Eye (tissue), 1 donor: ENCODE data around the gene TMC7.
A peak's percentile ranks its signal among the peaks of the same experiment; 100 is the strongest.
"Not testable (repeated sequence)": the region's sequence is repeated elsewhere in the genome, so short reads cannot be mapped to it uniquely, and the experiment has no call there.

ENCODE experiments used
- DNase-seq: peaks from one replicate; pipeline ENCODE4 v3.0.0-alpha.2; 2015

TMC7 gene

DNA sequence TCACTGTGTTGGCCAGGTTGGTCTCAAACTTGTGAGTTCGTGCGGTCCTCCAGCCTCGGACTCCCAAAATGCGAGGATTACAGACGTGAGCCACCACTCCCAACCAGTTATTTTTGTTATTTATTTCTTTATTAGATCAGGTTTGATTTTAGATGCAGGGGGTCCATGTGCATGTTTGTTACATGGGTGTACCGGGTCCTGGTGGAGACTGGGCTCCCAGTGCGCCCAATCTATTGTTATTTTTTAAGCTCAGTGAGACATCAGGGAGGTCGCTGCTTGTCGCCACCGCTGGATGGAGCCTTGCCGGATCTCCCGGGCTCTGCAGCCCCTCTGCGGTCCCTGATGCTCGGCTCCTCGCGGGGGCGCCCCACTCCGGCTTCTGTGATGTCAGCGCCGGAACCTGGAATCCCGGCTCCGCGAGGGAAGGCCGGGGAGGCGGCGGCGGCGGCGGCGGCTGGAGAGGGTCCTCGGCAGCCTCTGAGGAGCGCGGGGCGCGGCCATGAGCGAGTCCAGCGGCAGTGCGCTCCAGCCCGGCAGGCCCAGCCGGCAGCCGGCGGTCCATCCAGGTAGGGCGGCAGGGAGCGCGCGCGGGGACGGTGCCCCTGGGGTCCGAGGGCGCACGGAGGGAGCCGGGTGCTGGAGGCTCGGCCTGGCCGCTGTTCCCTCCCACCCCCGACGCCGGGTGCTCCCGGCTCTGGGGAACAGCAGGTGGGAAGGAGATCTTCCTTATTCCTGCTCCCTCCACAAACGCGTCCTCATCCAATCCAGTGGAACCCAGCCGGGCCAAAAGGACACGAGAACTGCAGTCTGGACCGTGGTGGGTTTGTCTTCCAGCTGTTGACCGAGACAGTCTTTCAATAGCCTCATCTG, at the start of gene TMC7:
Gene TMC7, plus strand, starts transcription at position 370 of the 870 bp plus-strand sequence. Its CDS starts 130 bp downstream, at position 500.
- peak; percentile 96 for DNase-seq

DNA sequence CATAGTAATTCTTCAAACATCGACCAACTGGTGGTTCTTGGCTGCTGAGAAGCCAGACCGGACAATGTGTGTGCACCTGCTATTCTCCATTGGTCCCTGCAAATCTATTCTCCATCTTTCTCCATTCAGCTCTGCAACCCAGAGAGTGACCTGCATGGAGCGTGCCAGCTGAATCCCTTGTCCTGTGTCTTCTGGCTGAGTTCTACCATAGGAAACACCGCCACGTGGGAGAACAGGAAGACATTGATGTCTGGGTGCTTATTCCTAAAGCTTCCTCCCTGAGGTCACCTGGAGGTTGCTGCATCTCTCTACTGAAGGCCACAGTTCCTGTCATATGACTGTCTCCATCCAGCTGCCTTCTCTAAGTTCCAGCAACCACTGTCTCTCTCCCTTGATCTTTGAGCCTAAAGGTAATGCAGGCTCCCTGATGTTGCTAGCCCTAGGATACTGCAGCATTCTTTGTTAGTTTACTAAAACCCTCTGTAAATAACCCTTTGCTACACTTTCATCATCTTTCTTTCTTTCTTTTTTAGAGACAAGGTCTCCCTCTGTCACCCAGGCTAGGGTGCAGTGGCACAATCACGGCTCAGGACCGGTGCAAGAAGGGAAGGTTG, 46.9 kb upstream of the TMC7 start:
- DNase-seq, result no peak

DNA sequence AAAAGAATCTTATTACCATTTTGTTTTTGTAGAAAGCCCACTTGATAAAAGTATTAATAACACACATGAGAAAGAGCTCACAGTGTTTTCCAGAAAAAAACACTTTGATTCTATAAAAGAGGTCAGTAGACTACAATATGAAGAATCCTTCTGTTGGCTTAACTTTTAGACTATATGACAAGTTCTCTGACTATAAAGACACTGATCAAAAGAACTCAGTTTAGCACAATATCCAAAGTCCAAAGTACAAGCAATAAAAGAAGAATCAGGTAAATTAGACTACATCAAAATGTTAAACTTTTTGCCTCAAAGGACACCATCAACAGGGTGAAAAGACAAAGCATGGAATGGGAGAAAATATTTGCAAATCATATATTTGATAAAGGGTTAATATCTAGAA, 46.3 kb upstream of the TMC7 start:
- DNase-seq, result no peak

DNA sequence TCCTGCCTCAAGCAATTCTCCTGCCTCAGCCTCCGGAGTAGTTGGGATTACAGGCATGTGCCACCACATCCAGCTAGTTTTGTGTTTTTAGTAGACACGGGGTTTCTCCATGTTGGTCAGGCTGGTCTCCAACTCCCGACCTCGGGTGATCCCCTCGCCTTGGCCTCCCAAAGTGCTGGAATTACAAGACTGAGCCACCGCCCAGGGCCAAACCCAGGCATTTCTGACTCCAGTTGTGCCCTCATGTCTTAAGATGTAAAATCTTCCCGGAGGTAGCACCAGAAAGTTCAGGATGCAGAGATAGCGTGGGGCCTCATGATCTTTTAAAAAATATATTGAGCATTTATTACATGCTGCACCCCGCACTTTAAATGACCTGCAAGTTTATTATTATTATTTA, 44.7 kb upstream of the TMC7 start:
- DNase-seq, result no peak

DNA sequence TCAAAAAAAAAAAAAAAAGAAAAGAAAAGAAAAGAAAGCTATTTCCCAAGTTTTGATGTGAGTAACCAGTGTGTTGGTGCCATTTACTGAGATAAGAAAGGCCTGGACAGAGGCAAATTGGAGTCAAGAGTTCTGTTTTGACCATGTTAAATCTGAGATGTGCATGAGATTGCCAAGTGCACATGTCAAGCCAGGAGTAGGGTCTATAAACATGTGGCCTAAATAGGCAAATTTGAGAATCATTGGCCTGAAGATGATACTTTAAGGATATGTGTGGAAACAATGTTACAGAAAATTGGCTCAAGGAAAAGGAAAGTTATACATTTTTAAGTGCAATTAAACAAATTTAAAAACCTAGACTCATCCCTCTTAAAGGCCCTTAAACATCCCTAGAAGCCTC, 42.3 kb upstream of the TMC7 start:
- DNase-seq, result no peak

DNA sequence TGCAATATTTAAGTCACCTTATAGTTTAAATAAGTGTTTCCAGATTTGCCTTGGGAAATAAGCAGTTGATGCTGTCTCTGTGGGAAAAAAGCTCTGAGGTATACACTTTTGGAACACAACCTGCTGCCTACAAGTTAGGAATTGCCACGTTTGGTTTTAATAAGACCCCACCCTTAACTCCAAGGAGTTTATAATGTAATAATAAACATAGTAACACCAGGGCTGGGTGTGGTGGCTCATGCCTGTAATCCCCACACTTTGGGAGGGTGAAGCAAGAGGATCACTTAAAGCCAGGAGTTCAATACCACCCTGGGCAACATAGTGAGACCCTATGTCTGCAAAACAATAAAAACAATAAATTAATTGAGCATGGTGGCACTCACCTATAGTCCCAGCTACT, 41.7 kb upstream of the TMC7 start:
- no peak for DNase-seq

DNA sequence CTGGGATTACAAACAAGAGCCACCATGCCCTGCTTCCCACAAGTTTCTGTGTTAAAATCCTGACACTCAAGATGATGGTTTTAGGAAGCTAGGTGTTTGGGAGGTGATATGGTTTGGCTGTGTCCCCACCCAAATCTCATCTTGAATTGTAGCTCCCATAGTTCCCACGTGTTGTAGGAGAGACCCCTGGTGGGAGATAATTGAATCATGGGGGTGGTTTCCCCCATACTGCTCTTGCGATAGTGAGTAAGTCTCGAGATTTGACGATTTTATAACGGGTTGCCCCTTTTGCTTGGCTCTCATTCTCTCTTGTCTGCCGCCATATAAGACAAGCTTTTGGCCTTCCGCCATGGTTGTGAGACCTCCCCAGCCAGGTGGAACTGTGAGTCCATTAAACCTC, 40.3 kb upstream of the TMC7 start:
- DNase-seq, result no peak

DNA sequence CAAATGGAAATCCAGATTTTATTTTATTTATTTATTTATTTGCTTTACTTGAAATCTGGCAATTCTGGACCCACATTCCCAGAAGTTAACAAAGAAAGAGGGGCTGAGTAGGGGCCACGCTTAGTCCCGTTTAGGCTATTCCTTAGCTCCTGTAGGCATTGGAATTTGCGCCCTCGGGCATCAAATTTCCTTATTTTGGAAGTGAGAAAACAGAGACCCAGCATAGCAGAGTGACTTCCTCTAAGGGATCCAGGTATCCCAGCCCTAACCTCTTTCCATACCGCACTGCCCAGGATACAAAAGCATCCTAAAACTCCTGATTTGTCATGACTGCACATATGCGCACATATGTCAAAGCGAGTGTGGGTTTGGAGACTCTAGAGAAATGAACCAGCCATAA, 38.5 kb upstream of the TMC7 start:
- DNase-seq, result no peak

DNA sequence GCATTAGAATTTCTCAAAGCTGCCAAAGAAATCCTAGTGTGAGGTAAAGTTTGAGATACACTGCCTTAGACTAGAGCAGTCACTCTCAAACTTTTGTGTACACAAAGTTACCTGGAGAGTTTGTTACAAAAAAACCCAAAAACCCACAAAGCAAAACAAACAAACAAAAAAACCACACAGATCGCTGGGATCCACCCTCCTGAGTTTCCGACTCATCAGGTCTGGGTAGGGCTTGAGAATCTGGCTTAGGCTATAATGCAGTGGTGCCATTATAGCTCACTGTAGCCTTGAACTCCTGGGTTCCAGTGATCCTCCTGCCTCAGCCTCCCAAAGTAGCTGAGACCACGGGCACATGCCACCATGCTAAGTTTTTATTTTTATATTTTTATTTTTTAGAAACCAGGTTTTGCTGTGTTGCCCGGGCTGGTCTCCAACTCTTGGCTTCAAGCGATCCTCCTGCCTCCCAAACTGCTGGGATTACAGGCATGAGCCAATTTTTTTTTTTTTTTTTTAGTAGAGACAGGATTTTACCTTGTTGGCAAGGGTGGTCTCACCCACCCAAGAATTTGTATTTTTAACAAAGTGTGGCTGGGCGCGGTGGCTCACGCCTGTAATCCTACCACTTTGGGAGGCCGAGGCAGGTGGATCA, 35.2 kb upstream of the TMC7 start:
- no peak for DNase-seq

DNA sequence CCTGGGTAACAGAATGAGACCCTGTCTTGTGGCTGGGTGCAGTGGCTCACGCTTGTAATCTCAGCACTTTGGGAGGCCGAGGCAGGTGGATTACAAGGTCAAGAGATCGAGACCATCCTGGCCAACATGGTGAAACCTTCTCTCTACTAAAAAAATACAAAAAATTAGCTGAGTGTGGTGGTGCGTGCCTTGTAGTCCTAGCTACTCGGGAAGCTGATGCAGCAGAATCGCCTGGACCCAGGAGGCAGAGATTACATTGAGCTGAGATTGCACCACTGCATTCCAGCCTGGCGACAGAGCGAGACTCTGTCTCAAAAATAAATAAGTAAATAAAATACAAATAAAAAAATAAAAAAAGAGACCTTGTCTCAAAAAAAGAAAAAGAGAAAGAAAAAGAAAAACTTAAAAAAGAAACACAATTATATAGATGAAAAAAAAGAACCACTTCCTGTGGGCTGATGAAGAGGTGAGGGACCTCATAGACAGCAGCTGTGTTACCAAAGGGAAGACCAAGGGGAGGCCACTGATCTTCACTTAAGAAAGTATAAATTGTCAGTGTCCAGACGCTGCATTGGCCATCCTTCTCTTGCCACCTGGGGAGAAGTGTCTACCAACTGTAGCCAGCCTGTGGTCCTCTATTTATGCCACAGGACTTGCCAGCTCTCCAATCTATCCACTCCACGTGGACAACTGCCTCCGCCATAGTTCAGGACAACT, 33.1 kb upstream of the TMC7 start:
- no peak for DNase-seq

DNA sequence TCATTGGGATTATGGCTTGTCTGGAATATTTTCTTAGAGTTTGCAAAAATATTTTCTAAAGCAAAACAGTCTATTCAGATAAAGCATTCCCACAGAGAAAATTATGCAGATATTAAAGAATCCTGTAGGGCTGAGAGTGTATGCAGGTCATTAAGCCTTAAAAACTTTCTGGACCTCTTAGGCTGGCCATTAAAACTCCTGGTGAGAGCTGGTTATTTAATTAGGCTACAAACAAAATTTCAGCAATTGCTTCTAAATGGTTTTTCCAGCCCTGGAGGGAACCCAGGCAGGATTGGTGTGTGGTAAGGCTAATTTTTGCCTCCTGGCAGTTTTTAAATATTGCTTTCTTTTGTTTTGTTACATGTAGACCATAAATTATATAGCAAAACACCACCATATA, 30.2 kb upstream of the TMC7 start:
- DNase-seq, result no peak

DNA sequence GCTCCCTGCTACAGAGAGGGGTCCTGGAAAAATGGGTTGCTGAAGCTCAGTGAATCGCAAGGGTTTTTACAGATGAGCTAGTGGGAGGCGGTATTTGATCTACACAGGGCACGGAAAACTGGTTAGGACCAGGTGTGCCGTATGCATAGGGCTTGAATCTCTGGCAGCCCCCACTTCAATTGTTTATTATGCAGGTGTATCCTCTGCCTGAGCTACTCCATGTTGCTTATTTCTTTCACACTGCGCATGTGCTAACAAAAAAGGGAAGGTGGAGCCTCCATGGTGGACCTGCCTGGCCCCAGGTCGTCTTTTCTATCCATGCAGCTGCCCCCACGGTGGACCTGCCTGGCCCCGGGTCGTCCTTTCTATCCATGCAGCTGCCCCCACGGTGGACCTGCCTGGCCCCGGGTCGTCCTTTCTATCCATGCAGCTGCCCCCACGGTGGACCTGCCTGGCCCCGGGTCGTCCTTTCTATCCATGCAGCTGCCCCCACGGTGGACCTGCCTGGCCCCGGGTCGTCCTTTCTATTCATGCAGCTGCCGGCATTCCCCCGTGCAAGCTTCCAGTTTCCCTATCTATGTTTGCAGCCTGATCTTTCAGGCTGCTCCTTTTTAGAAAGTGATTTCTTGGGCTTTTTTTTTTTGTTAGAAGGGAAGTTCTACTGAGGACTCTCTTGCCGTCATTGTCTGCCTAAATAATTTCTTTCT, 27.7 kb upstream of the TMC7 start:
- not testable (repeated sequence) for DNase-seq

DNA sequence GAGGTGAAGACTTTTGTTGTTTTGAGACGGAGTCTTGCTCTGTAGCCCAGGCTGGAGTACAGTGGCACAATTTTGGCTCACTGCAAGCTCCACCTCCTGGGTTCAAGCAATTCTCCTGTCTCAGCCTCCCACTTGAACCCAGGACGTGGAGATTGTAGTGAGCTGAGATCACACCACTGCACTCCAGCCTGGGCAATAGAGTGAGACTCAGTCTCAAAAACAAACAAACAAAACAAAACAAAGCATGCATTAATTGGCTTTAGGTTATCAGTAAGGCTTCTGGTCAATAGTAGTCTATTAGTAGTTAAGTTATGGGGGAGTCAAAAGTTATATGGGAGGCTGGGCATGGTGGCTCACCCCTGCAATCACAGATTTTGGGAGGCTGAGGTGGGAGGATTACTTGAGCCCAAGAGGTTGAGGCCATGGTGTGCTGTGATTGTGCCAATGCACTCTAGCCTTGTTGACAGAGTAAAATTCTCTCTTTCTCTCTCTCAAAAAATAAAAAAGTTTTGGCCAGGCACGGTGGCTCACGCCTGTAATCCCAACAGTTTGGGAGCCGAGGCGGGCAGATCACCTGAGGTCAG, 27.0 kb upstream of the TMC7 start:
- DNase-seq, result not testable (repeated sequence)

DNA sequence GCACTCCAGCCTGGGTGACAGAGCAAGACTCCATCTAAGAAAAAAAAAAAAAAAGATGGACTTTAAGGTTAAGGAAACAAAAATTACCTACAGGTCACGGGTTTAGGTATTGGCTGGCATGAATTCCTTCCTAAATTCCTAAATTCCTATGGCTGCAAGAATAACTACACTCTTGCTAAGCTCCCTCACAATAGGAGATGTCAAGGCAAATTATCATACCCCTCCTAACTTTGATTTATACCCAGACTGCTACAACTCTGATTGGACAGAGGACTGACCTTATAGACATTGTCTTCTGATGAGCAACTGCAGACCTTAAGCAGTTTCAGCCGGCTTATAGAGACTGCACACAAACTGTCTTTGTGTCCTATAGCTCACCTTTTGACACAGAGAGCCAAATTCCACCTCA, 25.1 kb upstream of the TMC7 start:
- no peak for DNase-seq

DNA sequence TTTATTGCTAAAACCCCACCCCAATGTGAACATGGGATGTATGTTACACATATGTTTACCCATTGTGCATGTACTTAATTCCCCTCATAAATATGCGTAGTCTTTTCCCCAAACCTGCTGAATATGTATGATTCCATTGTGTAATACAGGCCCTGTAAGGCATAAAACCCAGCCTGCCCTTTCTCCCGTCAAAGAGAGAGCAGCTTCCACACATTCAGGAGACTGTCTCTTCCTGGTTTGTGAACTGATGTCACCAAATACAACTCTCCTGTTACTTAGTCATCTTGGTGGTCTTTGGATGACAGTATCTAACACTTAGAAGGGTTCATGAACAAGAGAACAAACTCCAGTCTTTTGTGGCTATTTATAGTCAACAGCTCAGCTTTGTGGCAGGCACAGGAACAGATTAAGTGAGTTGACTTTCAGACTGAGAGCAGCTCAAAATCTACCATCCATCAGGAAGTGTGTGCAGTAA, 24.7 kb upstream of the TMC7 start:
- peak; percentile 57 for DNase-seq

DNA sequence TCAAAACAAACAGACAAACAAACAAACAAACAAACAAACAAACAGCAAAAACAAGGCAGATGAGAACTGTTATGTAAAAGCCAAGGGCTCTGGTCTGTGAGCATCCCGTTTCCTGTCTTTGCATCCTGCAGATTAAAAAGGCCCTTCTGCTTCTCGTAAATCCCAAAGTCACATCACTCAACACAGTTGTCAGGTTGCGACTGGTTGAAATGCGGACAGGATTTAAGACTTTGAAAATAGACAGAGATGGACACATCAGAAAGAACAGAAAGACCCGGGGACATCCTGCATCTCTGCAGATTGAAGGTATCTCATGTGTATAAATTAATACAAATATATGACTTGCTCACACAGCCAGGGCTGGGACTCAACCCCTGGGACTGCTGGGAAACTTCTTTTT, 18.2 kb upstream of the TMC7 start:
- no peak for DNase-seq

DNA sequence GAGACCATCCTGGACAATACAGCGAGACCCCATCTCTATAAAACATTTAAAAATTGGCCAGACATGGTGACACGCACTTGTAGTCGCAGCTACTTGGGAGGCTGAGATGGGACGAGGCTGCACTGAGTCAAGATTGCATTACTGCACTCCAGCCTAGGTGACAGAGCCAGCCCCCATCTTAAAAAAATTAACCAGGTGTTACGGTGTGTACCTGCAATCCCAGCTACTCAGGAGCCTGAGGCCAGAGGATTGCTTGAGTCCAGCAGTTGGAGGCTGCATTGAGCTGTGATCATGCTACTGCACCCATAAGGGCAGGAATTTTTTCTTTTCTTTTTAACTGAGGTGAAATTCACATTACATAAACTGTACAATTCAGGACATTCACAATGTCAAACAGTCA, 16.9 kb upstream of the TMC7 start:
- DNase-seq, result no peak

DNA sequence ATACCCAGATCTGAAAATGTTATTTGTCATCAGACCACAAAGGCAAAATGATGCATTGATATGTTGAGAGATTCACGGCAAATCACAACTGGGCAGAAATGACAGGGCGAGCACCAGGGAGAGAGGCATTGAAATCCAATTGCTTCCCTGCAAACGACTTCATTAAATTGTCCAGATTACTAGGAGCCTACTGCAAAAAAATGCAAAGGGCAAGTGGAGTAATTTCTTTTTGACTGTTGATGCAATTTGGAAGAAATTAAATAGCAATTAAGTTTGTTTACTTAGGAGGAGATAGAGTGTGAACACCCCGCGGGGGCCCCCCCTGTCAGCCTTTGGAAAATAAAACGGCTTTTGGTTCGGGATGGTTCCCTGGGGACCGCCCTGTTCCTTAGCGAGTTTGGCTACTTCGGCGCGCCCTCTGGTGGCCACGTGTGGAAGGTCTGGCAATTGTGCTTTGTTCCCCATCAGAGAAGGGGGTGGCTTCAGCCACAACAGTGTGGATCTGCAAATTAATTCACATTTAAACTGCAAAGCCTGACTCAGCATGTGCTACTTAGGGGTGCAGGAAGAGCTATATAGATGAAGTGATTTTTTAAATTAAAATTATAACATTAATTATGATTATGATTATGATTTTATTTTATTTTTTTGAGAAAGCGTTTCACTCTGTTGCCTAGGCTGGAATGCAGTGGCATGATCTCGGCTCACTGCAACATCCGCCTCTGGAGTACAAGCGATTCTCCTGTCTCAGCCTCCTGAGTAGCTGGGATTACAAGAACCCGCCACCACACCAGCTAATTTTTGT, 14.5 kb upstream of the TMC7 start:
- DNase-seq, result peak; percentile 94

DNA sequence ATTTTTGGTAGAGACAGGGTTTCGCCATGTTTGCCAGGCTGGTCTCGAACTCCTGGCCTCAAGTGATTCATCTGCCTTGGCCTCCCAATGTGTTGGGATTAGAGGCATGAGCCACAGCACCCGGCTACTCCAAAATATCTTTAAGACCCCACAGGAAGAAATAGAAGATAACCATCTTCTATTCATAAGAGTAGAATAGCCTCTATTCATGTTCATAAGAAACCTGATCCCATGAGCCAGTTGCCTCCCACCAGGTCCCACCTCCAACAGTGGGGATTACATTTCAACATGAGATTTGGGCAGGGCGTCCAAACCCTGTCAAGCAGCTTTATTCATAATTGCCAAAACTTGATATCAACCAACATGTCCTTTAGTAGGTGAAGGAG, 13.9 kb upstream of the TMC7 start:
- DNase-seq, result no peak

DNA sequence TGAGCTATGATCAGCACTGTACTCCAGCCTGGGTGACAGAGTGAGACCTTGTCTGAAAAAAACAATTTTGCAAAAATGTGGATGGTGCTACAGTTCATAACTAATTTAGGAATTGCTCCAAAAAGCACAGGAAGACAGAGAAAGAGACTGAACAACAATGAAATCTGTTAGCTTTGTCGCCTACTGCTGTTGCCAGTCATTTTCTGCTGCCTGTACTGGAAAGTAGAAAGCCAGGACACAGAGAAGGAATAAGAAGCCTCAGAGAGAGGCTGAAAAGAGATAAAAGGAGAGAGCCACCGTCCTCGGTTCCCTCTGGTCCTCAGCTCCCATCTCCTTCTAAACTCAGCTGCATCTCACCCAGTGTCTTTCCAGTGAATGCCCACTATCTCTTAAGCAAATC, 8.6 kb upstream of the TMC7 start:
- DNase-seq, result no peak

DNA sequence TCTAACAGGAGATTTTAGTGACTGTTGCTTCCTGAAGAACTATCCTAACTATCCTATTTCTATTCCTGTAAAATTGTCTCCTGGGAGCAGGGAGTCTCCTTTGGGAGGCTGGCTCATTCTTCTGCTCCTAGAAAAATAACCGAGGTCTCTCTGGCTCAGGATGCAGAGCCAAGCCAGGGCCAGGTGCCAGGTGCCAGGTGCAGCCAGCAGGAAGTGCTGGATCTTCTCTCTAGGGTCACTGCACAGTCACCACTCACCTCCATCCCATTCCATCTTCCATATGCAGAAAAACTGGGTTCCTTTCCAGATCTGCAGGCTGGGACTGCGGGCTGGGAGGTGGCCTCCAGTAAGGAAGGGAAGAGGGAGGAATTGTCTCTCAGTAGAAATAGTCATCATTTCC, 3.8 kb upstream of the TMC7 start:
- no peak for DNase-seq
